Activated CD8-positive, alpha-beta memory T cell treated with anti-CD3 and anti-CD28 coated beads for 1 hour (primary cell): ENCODE measurements around the gene C1orf159.
"Not testable (repeated sequence)": the region's sequence is repeated elsewhere in the genome, so short reads cannot be mapped to it uniquely, and the experiment has no call there.

Experiments used
- DNase-seq, 2 donors: peaks; one replicate each; pipeline ENCODE4 v3.0.0-alpha.2; 2020; ENCODE audit warnings: low read depth in 1 of 2; ENCODE audit errors: extremely low read depth in 1 of 2

Gene C1orf159

DNA sequence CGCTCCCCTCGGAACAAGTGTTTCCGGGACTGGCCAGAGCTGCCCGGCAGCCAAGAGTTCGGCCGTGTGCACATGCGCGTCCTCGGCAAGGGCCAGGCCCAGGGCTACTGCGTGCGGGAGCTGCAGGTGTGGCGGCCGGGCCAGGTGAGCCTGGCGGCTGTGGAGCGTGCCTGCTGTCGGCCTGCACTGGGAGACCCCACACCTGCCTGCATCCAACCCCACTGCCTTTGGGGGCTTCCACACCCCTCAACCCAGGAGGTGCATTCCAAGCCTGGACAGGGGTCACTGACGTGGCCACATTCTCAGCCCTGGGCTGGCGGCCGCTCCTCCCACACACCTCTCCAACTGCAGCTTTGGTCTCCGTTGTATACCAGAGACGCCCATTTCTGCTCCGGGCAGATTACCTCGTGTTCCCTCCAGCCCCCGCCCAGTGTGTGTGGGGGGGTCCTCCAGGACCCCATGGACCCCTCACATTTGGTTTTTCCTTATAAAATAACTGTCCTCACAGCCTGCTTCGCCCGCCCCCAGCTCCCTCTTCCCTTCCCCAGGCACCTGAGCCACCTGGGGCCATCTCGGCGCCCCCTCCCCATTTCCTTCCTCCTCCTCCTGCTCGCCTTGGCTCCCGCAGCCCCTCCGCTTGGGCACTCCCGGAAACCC, 47.9 kb downstream of the C1orf159 start:
- DNase-seq, result no peak

DNA sequence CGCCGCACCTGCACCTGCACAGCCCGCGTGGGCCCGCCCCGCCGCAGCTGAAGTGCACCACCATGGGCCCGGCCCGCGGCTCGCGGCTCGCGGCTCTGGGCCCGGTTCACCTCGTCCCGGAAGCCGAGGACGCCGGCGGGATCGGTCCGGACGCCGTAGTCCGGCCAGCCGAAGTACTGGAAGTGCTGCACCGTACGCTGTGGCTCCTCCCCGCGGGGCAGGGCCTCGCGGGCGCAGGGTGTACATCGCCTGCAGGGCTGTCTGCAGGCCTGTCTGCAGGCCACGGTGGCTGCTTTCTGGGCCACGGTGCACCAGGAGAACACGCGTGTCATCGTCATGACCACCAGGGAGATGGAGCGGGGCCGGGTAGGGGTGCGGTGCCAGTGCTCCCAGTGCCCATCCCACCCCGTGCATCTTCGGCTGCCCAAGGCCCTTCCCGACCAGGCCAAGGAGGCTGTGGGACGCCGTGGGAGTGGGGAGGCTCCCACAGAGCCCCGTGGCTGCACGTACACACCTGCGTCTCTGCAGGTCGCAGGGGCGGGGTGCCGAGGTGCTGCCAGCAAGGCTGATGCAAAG, 48.5 kb downstream of the C1orf159 start:
- no peak for DNase-seq

DNA sequence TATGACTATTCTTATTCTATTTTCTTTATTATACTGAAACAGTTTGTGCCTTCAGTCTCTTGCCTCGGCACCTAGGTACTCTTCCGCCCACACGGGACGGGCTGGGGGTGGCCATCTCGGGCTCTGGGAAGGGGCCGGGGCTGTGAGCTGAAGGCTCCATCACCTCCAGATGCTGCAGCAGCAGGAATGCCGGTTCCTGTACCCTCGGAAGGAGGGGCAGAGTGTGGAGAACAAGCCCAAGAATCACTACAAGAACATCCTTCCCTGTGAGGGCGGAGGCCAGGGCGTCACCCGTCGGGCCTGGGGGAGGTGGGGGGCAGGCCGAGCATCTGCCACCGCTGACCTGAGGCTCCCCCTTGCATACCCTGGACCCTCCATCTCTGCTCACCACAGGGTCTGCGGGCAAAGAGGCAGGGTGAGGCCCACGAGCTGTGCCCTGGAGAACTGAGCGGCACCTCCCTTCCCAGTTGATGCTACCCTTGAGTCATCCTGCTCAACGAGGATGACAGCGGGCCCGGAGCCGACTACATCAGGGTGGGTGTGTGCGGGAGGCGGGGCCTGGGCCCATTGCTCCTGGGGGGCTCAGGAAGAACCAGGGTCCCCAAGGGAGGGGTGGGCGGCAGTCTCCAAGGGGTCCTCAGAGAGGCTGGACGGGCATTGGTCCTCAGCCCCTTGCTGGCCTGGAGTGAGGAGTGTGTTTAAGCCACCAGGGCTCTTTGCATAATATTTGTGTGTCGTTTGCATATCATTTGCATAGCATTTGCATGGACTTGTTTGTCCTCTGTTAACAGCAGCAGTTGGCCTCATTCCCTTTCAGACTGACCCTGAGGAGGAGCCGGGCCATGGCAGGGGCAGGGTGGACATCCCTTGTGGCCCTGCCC, 49.2 kb downstream of the C1orf159 start:
- no peak for DNase-seq

DNA sequence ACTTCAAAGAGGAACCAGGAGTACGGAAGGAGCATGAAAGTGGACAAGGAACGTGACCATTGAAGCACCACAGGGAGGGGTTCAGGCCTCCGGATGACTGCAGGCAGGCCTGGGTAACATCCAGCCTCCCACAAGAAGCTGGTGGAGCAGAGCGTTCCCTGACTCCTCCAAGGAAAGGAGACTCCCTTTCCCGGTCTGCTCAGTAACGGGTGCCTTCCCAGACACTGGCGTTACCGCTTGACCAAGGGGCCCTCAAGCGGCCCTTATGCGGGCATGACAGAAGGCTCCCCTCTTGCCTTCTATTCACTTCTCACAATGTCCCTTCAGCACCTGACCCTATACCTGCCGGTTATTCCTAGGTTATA, 50.0 kb downstream of the C1orf159 start:
- DNase-seq, result not testable (repeated sequence)

DNA sequence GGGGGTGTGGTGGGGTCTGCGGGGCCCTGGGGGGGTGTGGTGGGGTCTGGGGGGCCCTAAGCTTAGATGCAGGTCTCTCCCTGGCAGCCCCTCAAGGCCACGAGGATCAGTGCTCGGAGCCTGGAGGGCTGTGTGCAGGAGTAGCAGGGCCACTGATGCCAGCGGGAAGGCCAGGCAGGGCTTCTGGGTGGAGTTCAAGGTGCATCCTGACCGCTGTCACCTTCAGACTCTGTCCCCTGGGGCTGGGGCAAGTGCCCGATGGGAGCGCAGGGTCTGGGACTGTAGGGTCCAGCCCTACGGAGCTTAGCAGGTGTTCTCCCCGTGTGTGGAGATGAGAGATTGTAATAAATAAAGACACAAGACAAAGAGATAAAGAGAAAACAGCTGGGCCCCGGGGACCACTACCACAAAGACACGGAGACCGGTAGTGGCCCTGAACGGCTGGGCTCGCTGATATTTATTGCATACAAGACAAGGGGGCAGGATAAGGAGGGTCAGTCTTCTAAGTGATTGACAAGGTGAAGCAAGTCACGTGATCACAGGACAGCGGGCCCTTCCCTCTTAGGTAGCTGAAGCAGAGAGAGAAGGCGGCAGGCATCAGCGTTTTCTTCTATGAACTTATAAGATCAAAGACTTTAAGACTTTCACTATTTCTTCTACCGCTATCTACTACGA, 50.5 kb downstream of the C1orf159 start:
- no peak for DNase-seq

DNA sequence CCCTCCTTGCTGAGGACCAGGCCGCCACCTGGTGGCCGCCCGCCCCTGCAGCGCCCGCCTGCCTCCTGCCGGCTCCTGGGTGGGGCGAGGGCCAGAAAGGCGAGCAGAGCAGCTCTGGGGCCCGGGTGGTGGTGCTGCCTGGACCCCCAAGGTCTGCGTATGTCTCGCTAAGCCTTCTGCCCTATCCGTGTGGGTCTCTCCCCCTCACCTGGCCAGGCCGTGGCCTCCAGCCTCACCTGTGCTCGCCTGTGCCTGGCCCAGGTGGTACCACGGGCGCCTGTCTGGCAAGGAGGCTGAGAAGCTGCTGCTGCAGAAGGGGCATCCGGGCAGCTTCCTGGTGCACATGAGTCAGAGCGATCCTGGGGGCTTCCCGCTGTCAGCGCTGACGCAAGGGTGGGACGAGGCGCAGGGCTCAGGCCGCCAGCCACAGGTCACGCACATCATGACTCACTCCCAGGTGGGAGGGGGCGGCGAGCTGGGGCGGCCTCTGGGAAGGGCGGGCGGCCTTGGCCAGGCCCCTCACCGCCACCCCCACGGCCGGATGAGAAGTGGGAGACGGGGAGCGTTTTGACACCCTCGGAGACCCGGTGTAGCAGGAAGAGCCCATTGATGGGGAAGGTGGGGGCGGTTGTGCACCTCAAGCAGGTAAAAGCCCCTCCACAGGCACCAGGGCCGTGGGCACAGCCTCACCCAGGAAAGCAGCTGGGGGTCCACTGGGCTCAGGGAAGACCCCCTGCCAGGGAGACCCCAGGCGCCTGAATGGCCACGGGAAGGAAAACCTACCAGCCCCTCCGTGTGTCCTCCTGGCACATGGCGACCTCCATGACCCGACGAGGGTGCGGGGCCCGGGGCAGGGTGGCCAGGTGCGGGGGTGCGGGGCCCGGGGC, 51.7 kb downstream of the C1orf159 start:
- DNase-seq, result peak; percentile 71 to 91

DNA sequence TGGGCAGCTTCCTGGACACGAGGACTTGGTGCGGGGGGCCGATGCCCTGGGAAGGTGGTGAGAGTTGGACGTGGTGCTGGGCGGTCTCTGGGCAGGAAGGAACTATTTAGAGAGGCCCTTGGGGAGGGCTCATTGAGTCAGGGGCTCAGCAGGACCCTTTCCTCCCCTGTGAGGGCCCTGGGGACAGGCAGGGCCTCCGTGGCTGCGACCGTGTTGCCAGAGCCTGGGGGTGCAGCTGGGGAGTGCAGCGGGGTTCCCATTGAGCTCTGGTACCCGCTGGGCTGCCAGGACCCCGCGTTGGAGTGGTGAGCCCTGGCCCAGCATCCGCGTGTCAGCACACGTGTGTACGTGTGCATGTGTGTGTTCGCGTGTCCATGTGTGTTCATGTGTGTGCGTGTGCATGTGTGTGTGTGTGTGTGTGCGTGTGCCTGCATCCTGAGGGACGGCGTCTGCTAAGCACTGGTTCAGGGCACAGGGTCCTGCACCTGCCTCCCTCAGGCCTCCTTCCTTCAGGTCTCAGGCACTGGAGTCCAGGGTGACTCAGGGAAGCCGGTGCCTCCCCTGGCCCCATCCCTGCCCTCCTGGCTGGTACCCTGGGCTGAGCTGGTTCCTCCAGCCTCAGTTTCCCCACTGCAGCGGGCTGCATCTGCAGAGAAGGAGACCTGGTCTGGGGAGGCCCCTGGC, 52.5 kb downstream of the C1orf159 start:
- no peak for DNase-seq

DNA sequence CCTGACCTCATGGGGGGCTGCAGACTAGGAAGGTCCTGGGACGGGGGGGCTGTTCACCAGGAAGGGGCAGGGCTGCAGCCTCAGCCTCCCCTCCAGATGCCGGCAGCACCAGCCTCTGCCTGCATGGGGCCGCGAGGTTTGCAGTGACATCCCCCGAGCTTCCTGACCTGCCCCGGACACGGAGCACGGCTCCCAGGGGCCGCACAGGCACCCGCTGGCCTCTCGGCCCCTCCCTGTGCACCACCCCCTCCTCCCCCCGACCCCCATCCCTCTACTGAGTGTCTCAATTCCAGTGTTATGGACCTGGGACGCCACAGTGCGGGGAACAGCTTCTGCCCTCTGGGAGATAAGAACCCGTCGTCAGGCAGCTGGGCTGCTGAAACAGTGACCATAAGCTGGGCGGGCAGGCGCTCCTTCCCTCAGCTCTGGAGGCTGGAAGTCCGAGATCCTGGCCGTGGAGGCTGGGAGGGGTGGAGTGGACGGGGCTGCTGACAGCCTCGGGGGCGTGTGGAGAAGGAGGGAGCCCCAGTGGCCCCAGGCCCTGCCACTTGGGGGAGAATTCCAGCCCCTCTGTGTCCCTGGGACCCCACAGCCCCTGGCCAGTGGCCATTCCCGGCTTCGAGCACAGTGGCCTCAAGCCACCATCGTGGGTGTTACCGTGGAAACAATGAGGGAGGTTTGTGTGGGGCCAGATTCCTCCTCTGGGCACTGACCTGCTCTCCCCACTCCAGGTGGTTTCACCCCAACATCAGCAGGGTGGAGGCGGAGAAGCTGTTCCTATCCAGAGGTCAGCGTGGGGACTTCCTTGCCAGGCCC, 53.3 kb downstream of the C1orf159 start:
- DNase-seq, result no peak

DNA sequence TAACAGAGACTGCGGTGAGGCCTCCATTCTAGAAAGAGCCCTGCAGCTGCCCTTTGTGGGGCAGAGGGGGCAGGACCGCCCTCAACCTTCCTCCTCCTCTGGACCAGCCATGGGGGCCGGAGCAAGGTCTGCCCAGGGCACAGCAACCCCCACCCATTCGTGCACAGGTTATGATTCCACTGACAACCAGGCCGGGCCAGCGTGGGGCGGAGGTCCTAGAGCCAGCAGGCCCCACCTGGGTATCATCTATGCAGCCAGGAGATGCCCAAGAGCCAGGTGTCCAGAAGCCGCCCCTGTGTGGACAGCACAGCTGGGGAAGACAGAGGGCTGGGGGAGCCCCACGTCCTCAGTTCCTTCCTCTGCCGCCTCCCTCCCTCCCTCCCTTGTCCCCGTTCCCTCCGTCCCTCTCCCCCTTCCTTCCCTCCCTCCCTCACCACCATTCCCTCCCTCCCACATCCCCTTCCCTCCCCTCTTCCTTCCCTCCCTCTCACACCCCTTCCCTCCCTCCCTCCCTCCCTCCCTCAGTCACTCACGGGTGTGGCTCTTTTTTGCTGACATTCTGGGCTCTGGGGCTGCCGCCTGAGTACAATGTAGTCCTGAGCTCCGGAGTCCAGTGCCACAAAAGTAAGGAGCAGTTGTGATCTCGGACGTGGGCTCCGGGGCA, 54.1 kb downstream of the C1orf159 start:
- no peak for DNase-seq

DNA sequence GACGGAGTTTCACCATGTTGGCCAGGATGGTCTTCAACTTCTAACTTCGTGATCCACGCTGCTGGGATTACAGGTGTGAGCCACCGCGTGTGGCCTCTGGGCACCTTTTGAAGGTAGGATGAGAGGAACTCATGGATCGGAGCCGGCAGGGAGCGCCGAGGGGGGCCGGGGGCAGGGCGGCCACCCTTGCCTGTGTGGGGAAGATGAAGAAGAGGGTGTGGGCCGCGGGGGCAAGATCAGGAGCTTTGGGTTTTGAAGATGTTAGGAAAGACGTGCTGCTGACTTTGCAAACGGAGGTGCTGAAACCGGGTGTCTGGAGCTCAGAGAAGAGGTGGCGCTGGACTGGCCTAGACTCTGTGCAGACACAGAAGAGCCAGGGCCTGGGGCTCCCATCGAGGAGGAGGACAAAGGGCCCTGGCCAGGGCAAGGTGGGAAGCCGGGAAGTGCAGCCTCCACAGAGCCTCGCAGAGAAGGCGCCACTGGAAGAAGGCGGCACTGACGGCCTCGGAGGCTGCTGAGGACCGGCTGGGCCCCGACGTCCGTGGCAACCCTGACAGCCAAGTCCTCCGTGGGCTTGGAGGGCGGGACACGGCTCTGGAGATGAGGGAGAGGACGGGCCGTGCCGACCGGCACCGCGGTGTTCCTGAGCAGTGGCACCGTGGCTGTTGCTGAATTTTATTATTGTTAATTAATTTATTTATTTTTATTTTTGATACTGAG, 55.4 kb downstream of the C1orf159 start:
- DNase-seq, result no peak

DNA sequence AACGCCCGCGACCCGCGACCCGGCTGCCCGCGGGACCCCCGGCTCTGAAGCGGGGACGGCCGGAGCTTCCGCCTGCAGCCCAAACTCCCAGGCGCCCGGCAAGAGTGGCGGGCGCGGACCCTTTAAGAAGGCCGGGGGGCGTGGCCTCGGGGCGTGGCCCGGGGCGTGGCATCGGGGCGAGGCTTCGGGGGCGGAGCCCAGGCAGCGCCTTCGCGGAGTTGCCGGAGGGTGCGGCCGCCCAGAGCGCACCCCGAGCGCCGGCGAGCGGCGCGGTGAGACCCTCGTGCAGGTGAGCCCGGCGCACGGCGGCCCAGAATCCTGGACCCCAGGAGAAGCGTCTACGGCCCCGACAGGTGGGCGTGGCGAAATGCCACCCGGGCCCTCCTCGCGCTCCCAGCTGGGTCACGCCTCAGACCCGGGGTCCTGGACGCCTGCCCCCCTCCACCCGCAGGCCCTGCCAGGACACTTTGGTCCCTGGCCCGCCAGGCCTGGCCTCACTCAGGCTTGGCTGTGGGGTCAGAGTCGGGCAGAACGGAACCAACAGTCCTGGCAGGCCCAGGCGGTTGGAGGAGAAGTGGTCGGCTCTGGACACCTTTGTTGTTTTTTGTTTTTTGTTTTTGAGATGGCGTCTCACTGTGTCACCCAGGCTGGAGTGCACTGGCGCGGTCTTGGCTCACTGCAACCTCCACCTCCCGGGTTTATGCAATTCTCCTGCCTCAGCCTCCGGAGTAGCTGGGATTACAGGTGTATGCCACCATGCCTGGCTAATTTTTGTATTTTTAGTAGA, 56.2 kb downstream of the C1orf159 start:
- peak; percentile 63 to 89 for DNase-seq

DNA sequence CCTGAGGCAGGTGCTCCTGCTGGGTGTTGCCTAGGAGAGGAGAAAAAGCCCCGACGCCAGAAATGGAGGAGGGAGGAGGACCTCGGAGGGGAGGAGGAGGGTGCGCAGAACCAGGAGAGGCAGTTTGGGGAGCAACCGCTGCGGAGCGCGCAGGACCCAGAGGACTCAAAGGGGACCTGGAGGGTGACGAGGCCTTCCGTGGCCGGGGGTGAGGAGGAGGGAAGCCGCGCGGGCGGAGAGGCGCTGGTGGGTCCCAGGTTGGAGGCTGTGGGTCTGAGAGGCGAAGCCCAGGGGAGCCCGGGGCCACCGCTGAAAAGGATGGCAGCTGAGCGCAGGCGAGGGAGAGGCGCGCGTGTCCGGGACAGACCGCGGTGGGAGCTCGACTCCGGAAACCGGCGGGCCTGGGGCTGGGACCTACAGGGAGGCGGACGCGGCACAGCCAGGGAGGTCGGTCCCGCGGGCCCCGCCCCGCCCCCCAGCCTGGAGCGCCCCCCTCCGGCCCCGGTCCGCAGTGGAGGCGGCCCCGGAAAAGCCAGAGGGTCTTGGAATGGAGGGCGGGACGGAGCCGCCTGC, 56.9 kb downstream of the C1orf159 start:
- no peak for DNase-seq

DNA sequence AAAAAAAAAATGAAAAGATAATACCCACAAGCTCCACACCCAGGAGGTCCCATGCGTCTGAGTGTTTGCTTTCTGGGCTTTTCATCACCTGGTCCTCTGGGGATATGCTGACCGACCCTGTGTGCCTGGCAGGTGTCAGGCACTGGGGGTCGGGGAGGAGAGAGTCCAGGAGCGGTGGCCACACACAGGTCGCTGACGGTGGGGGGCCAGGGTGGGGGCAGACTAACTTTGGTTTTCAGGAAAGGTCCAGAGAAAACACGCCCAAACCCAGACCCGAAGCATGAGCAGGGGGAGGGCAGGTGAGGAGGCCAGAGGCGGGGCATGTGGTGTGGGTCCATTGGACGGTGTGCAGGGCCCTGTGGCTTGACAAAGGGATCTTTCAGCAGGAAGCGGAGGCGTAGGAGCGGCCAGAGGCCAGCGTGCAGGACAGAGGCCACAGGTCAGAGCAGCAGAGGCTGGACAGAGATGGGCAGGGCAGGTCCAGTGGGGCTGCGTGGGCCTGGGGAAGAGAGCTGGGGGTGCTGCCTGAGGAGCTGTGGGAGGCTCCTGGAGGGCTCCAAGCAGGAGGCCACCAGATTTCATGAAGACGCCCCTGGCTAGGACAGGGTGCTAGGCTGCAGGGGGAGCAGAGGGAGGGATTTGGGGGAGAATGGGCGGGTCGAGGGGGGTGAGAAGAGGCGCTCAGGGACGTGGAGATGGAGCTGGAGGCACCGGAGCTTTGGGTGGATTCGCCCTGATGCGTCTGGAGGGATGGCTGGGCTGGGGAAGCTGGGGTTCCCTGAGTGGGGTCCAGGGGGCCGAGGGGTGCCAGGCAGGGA, 57.6 kb downstream of the C1orf159 start:
- no peak for DNase-seq

DNA sequence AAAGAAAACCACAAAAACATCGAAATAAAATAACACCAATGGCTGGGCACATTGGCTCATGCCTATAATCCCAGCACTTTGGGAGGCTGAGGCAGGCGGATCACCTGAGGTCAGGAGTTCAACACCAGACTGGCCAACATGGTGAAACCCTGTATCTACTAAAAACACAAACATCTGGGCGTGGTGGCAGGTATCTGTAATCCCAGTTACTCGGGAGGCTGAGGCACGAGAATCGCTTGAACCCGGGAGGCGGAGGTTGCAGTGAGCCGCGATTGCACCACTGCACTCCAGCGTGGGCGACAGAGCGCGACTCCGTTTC, 58.2 kb downstream of the C1orf159 start:
- DNase-seq, result not testable (repeated sequence)

DNA sequence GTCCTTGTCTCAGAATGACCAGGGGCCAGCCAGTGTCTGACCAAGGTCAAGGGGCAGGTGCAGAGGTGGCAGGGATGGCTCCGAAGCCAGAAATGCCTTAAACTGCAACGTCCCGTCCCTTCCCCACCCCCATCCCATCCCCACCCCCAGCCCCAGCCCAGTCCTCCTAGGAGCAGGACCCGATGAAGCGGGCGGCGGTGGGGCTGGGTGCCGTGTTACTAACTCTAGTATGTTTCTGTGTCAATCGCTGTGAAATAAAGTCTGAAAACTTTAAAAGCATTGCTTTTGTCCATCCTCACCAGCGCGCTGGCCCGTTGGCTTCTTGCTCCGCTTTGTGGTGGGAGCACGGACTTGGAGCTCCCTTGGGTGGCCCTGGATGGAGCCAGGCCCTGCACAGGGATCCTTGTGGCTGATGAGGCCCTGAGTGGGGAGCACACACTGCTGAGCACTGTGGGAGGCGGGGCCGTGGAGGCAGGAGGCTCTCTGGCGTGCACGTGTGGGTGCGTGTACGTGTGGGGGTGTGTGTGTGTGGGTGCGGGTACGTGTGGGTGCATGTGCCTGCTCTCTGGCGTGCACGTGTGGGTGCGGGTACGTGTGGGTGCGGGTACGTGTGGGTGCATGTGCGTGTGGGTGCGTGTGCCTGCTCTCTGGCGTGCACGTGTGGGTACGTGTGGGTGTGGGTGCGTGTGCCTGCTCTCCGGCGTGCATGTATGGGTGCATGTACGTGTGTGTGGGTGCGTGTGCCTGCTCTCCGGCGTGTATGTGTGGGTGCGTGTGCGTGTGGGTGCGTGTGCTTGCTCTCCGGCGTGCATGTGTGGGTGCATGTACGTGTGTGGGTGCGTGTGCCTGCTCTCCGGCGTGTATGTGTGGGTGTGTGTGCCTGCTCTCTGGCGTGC, 59.8 kb downstream of the C1orf159 start:
- DNase-seq, result no peak
